Esophagus (tissue), 2 donors: ENCODE data around the gene EEFSEC. TPM values are rescaled to one million over a fixed set of nuclear protein-coding genes. Genes with fewer than 3 reads are reported as not detected.

ENCODE experiments used
- H3K27ac ChIP-seq, 2 donors: one replicate each; pipeline ENCODE4 v1.5.1; 2013; ENCODE audit warnings: low read depth in 2 of 2, mild to moderate bottlenecking in 2 of 2, inconsistent platforms in 1 of 2, low read length in 1 of 2, moderate library complexity in 1 of 2
- H3K27me3 ChIP-seq, 2 donors: one replicate each; pipeline ENCODE4 v1.6.1; 2013; ENCODE audit warnings: low read length in 2 of 2, control low read depth in 1 of 2, mild to moderate bottlenecking in 1 of 2; ENCODE audit not compliant: insufficient read depth in 2 of 2, control insufficient read depth in 1 of 2
- H3K36me3 ChIP-seq, 2 donors: one replicate each; pipeline ENCODE4 v1.6.1; 2013; ENCODE audit warnings: low read length in 1 of 2; ENCODE audit not compliant: control insufficient read depth in 2 of 2, insufficient read depth in 2 of 2
- H3K4me1 ChIP-seq, 2 donors: one replicate each; pipeline ENCODE4 v1.6.1; 2013; ENCODE audit warnings: low read length in 1 of 2; ENCODE audit not compliant: control insufficient read depth in 2 of 2, insufficient read depth in 2 of 2
- H3K4me3 ChIP-seq, 2 donors: one replicate each; pipeline ENCODE4 v1.5.1; 2013; ENCODE audit warnings: low read length in 2 of 2, mild to moderate bottlenecking in 2 of 2, low read depth in 1 of 2, moderate library complexity in 1 of 2
- H3K9me3 ChIP-seq, 2 donors: one replicate each; pipeline ENCODE4 v1.6.1; 2013; ENCODE audit warnings: mild to moderate bottlenecking in 2 of 2, low read depth in 1 of 2, low read length in 1 of 2, moderate library complexity in 1 of 2; ENCODE audit not compliant: control insufficient read depth in 2 of 2, insufficient read depth in 1 of 2
- WGBS, 2 donors: extraction: QIAGEN DNeasy Blood & Tissue Kit; methylation state at CpG; one replicate each; pipeline ENCODE4 v1.1.7; 2013; 5-methylcytosine and 5-hydroxymethylcytosine counted together
- polyA plus RNA-seq, 2 donors: library from polyadenylated mRNA; stranded (reverse); fragments of 200-250 nt; gene quantifications; one replicate each; pipeline ENCODE4 v1.2.3, GENCODE V29; 2013
- donor health status: healthy with polysubstance abuse.
- donor health status: Bipolar disorder and iron deficiency.

EEFSEC gene
- polyA plus RNA-seq, 2 donors = 6.1 to 10.0 TPM

- WGBS, 2 donors = 93 to 95% methylated on average over 6 of the region's 6 CpGs
- H3K4me3 ChIP-seq = no peak overlapping the region
- no peak overlapping the region for H3K27ac ChIP-seq
- H3K4me1 ChIP-seq = no peaks in the 10 kb centered on the region
- H3K9me3 ChIP-seq = no peaks in the 10 kb centered on the region
- no peaks in the 10 kb centered on the region for H3K27me3 ChIP-seq
- H3K36me3 ChIP-seq = peaks cover 1 to 3% of the 10 kb centered on the region in 2 donors
Observed at GRCh38 chr3:128307781-128308469, 154.6 kb downstream of the EEFSEC start.

GRCh38 chr3:128309026-128309425 is 155.7 kb downstream of the EEFSEC start:
- 86 to 95% methylated on average over 8 of the region's 8 CpGs for WGBS, 2 donors
- Histone ChIP-seq H3K27ac (no peak overlapping the region), H3K36me3 (peaks cover 1 to 3% of the 10 kb centered on the region in 2 donors), H3K4me1 (no peaks in the 10 kb centered on the region), H3K27me3 (no peaks in the 10 kb centered on the region), H3K9me3 (no peaks in the 10 kb centered on the region), H3K4me3 (no peak overlapping the region)

GRCh38 chr3:128310286-128311058 is 157.2 kb downstream of the EEFSEC start:
- H3K9me3 ChIP-seq = no peaks in the 10 kb centered on the region
- no peak overlapping the region for H3K27ac ChIP-seq
- H3K36me3 ChIP-seq = peaks cover 1 to 3% of the 10 kb centered on the region in 2 donors
- 62 to 97% methylated on average over 4 of the region's 4 CpGs for WGBS, 2 donors
- H3K4me1 ChIP-seq = no peaks in the 10 kb centered on the region
- no peaks in the 10 kb centered on the region for H3K27me3 ChIP-seq
- H3K4me3 ChIP-seq = no peak overlapping the region

- Histone ChIP-seq H3K27ac (no peak overlapping the region), H3K4me3 (no peak overlapping the region), H3K36me3 (peaks cover 3% of the 10 kb centered on the region in 2 donors), H3K4me1 (no peaks in the 10 kb centered on the region), H3K27me3 (no peaks in the 10 kb centered on the region), H3K9me3 (no peaks in the 10 kb centered on the region)
- WGBS, 2 donors = 66 to 86% methylated on average over 5 of the region's 5 CpGs
Observed at GRCh38 chr3:128311441-128311844, 158.2 kb downstream of the EEFSEC start.

GRCh38 chr3:128312271-128312670 is 159.0 kb downstream of the EEFSEC start:
- H3K27ac ChIP-seq = no peak overlapping the region
- no peaks in the 10 kb centered on the region for H3K27me3 ChIP-seq
- H3K9me3 ChIP-seq = no peaks in the 10 kb centered on the region
- H3K4me3 ChIP-seq = no peak overlapping the region
- H3K36me3 ChIP-seq = peaks cover 3 to 4% of the 10 kb centered on the region in 2 donors
- no peaks in the 10 kb centered on the region for H3K4me1 ChIP-seq
- 96 to 97% methylated on average over 10 of the region's 10 CpGs for WGBS, 2 donors

GRCh38 chr3:128313071-128313725 is 159.9 kb downstream of the EEFSEC start:
- Histone ChIP-seq H3K4me1 (no peaks in the 10 kb centered on the region), H3K27me3 (no peaks in the 10 kb centered on the region), H3K9me3 (no peaks in the 10 kb centered on the region), H3K27ac (no peak overlapping the region), H3K4me3 (no peak overlapping the region), H3K36me3 (peaks cover under 1 to 4% of the 10 kb centered on the region in 2 donors)
- 95 to 96% methylated on average over 5 of the region's 5 CpGs for WGBS, 2 donors

- H3K27me3 ChIP-seq = no peaks in the 10 kb centered on the region
- H3K4me1 ChIP-seq = no peaks in the 10 kb centered on the region
- 52 to 89% methylated on average over 2 of the region's 2 CpGs for WGBS, 2 donors
- no peak overlapping the region for H3K27ac ChIP-seq
- H3K4me3 ChIP-seq = no peak overlapping the region
- no peaks in the 10 kb centered on the region for H3K9me3 ChIP-seq
- peaks cover 0 to 4% of the 10 kb centered on the region in 2 donors for H3K36me3 ChIP-seq
Observed at GRCh38 chr3:128313935-128314334, 160.7 kb downstream of the EEFSEC start.

- Histone ChIP-seq H3K27ac (no peak overlapping the region), H3K27me3 (no peaks in the 10 kb centered on the region), H3K4me1 (no peaks in the 10 kb centered on the region), H3K9me3 (no peaks in the 10 kb centered on the region), H3K4me3 (no peak overlapping the region), H3K36me3 (peaks cover 0 to 7% of the 10 kb centered on the region in 2 donors)
- 92 to 93% methylated on average over 2 of the region's 2 CpGs for WGBS, 2 donors
Observed at GRCh38 chr3:128315313-128315712, 162.0 kb downstream of the EEFSEC start.

GRCh38 chr3:128316481-128316891 is 163.2 kb downstream of the EEFSEC start:
- Histone ChIP-seq H3K27me3 (no peaks in the 10 kb centered on the region), H3K9me3 (no peaks in the 10 kb centered on the region), H3K27ac (no peak overlapping the region), H3K4me1 (no peaks in the 10 kb centered on the region), H3K36me3 (peaks cover 0 to 7% of the 10 kb centered on the region in 2 donors), H3K4me3 (no peak overlapping the region)
- WGBS, 2 donors = 67 to 76% methylated on average over 15 of the region's 15 CpGs
